ENCODE measurements around the gene ZWILCH. TPM values are rescaled to one million over a fixed set of nuclear protein-coding genes. Genes with fewer than 3 reads are reported as not detected.
"Not testable (repeated sequence)": the region's sequence is repeated elsewhere in the genome, so short reads cannot be mapped to it uniquely, and the experiment has no call there.

Gene ZWILCH
- total and polyA plus RNA-seq, 8 donors = 1.2 to 4.3 (median 3.1) TPM

DNA sequence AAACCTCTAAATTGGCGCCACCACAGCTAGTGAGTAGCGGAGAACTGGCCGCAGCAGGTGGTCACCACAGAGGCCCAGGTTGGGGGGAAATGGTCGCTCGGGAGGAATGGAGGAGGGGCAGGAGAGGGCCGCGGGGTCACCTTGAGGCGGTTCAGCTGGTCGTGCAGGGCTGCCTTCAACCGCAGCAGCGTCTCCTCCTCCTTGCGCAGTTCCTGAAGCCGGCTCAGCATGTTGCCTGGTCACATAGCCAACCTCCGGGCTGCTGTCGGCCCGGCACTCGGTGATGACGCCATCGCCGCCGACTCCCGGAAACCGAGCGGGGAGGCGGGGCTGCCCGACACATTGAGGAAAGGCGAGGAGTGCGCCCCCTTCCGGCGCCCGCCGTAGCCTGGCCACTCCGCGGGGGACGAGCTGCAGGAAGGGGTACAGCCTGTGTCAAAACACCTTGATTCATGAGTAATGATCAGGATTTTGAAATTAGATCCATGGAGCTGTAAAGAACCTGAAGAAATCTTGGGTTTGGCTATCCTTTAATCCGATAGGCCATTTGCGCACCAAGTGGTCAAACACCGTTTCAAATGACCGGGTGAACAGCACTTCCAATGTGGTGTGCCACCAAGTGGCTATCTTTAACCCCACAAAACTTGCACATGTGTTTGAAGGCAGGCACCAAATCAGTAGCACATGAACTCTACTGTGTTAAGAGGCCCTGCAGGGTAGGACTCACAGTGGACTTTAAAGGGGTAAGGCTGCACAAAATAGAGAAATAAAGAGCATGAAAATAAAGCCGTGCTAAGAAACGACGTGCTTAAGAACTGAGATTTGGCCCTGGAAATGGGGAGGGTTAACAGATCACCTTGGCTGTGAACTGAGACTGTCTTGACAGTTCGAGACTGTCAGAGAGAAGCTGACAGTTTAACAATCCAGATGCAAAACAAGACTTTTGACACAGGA lies 7.3 kb upstream of the ZWILCH start, which contains the start of gene SNAPC5:
TSS of gene SNAPC5 (minus strand) at position 261 of the 954 bp plus-strand sequence. CDS start at position 230, 31 bp downstream.
- peak; percentile 96 to 98 (median 96) for ATAC-seq
- FAIRE-seq = no peak
- intact Hi-C loops (cut with DNase I) = loop anchor here in 2 of 3 donors (10.0 kb wide), 1 partner anchor 113 kb away; the partner anchor contains the start of gene MAP2K1 (in 2 of the 2)
- no peaks in the 10 kb centered on the region for H3K27me3 ChIP-seq
- WGBS, 2 donors = 4 to 5% methylated on average over 43 of the region's 43 CpGs
- peaks cover 0 to 30% (median 25%) of the 10 kb centered on the region in 3 donors for H3K4me1 ChIP-seq
- DNase-seq = peak; percentile 94 to 99 (median 96)
- H3K9me3 ChIP-seq = no peaks in the 10 kb centered on the region
- peaks cover 0 to 54% (median 33%) of the 10 kb centered on the region in 3 donors for H3K36me3 ChIP-seq
- peak within 1 kb of the TSS; percentile 64 to 83 (median 74) for H3K27ac ChIP-seq
- H3K4me3 ChIP-seq = peak within 1 kb of the TSS; percentile 52 to 94 (median 74)
- TF ChIP-seq, protein P1, sequence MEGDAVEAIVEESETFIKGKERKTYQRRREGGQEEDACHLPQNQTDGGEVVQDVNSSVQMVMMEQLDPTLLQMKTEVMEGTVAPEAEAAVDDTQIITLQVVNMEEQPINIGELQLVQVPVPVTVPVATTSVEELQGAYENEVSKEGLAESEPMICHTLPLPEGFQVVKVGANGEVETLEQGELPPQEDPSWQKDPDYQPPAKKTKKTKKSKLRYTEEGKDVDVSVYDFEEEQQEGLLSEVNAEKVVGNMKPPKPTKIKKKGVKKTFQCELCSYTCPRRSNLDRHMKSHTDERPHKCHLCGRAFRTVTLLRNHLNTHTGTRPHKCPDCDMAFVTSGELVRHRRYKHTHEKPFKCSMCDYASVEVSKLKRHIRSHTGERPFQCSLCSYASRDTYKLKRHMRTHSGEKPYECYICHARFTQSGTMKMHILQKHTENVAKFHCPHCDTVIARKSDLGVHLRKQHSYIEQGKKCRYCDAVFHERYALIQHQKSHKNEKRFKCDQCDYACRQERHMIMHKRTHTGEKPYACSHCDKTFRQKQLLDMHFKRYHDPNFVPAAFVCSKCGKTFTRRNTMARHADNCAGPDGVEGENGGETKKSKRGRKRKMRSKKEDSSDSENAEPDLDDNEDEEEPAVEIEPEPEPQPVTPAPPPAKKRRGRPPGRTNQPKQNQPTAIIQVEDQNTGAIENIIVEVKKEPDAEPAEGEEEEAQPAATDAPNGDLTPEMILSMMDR (IDR thresholded peaks at IDR 0.05) = peak; percentile 94 to 99 (median 98)

DNA sequence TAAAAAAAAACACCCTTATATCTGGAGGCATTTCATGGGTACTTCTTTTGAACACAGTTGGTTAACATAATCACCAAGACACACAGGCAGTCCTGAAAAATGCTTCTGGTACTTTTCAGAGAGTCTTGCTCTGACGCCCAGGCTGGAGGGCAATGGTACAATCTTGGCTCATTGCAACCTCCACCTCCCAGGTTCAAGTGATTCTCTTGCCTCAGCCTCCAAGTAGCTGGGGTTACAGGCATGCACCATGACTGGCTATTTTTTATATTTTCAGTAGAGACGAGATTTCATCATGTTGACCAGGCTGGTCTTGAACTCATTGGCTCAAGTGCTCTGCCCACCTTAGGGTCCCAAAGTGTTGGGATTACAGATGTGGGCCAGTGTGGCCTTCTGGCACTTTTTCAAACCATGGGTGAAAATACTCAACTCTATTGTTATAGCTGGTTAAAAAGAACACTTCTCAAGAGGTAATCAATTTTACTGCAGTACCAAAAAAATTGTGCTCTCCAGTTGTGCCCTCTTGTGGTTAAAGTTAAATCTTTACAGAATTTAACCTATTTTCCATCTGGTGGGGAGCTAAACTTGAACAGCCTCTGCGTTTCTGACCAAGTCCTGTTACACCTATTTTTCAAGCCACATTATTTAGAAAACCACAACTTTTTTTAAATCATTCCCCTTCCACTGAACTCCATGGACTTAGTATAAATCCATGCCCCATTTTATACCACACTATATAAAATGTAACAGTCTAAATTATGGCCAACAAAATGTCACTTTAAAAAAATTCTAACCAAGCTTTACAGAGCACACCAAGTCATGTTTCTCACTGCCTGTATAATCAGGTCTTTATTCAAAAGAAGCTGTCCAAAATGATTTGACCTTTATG lies 6.4 kb upstream of the ZWILCH start:
- no peaks in the 10 kb centered on the region for H3K9me3 ChIP-seq
- peaks cover 0 to 39% (median 28%) of the 10 kb centered on the region in 3 donors for H3K4me1 ChIP-seq
- H3K27me3 ChIP-seq = no peaks in the 10 kb centered on the region
- H3K27ac ChIP-seq = peak overlapping the region in 1 of 4 donors; percentile 80
- H3K4me3 ChIP-seq = no peak overlapping the region
- FAIRE-seq (no peak), ATAC-seq (peak in 1 of 4 donors; percentile 11), DNase-seq (no peak)
- TF ChIP-seq, protein P1 (IDR thresholded peaks at IDR 0.05) = no peak
- peaks cover 0 to 56% (median 33%) of the 10 kb centered on the region in 3 donors for H3K36me3 ChIP-seq
- intact Hi-C loops (cut with DNase I) = loop anchor here in 2 of 3 donors (10.0 kb wide), 1 partner anchor 114 kb away; the partner anchor contains the start of gene MAP2K1 (in 2 of the 2)
- WGBS, 2 donors = 48 to 53% methylated on average over 3 of the region's 3 CpGs

DNA sequence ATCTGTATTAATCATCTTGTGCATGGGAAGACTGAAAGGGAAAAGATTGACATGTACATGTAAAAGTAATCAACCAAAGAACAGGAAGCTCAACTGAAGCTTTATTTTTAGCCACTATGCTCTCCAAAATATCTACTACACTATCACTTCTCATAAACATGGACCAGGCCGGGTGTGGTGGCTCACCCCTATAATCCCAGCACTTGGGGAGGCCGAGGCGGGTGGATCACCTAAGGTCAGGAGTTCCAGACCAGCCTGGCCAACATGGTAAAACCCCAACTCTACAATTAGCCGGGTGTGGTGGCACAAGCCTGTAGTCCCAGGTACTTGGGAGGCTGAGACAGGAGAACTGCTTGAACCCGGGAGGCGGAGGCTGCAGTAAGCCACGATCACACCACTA lies 4.8 kb upstream of the ZWILCH start:
- H3K4me1 ChIP-seq = peaks cover 0 to 39% (median 28%) of the 10 kb centered on the region in 3 donors
- intact Hi-C loops (cut with DNase I) = not testable (repeated sequence)

DNA sequence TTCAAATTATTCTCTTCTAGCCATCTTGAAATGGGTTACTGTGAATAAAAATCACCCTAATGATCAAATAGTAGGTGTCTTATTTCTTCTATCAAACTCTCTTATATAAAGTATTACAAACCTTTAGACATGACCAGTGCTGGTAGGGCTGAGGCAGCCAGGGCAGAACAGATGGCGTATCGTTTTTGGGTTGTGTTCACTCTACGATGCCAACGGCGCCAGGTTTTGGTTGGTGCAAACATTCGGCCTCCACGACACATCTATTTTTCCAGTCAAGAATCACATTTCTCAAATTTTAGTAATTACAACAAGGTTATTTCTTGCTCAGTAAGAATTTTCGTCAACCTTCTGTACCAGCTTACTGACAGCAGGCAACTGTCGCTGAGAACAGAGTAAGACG lies 2.6 kb upstream of the ZWILCH start:
- TF ChIP-seq, protein P1 (IDR thresholded peaks at IDR 0.05) = no peak
- no peaks in the 10 kb centered on the region for H3K9me3 ChIP-seq
- peak overlapping the region in 1 of 4 donors; percentile 68 for H3K4me3 ChIP-seq
- no peak overlapping the region for H3K27ac ChIP-seq
- ATAC-seq = no peak
- no peak for DNase-seq
- 51 to 67% methylated on average over 10 of the region's 10 CpGs for WGBS, 2 donors
- intact Hi-C loops (cut with DNase I) = no loop called here
- no peak for FAIRE-seq
- H3K36me3 ChIP-seq = peaks cover 0 to 49% (median 33%) of the 10 kb centered on the region in 3 donors
- H3K27me3 ChIP-seq = no peaks in the 10 kb centered on the region
- peaks cover 0 to 32% (median 24%) of the 10 kb centered on the region in 3 donors for H3K4me1 ChIP-seq

More for the DNA sequence above, 4.8 kb upstream of the ZWILCH start:
- not testable (repeated sequence) for DNase-seq, H3K27me3 ChIP-seq, H3K9me3 ChIP-seq, ATAC-seq, FAIRE-seq, H3K27ac ChIP-seq, H3K4me3 ChIP-seq
- WGBS, 2 donors = 86% methylated on average over 7 of the region's 7 CpGs
- H3K36me3 ChIP-seq = peaks cover 0 to 49% (median 33%) of the 10 kb centered on the region in 3 donors

DNA sequence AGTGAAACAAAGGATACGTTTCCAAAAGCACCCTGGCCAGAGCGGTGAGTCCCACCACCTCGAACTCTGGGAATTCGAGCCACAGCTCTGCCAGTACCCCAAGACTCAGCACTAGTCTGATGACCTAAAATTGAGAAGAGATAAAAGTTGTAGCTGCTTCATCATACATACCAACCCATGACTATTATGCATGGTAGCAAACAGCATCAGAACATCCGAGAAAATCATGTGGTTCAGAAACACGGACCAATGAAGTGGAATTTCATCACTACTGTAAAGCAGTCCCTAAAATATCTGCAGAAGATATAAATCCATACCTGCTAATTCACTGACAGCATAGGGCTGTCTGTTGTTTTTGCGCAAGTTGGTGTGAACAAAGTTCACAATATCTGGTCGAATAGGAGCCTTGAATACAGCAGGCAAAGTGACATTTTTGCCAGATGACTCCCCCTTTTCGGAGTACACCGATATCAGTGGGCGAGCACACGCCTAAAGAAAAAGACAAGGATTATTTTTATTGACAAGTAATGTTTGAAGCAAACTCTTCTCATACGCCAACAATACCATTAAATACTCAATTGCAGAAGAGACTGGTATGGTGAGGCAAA lies 2.0 kb upstream of the ZWILCH start:
- ATAC-seq; DNase-seq; FAIRE-seq; H3K27me3 ChIP-seq; intact Hi-C loops (cut with DNase I); H3K9me3 ChIP-seq: not testable (repeated sequence)
- Histone ChIP-seq H3K36me3 (peaks cover 0 to 48% (median 32%) of the 10 kb centered on the region in 3 donors), H3K27ac (peak overlapping the region in 1 of 4 donors; percentile 93), H3K4me3 (peak overlapping the region in 3 of 4 donors; percentile 65 to 85 (median 68)), H3K4me1 (peaks cover 0 to 30% (median 24%) of the 10 kb centered on the region in 3 donors)
- WGBS, 2 donors = 27 to 34% methylated on average over 13 of the region's 13 CpGs
